ENCODE measurements around the gene PPT2.

PPT2 gene

DNA sequence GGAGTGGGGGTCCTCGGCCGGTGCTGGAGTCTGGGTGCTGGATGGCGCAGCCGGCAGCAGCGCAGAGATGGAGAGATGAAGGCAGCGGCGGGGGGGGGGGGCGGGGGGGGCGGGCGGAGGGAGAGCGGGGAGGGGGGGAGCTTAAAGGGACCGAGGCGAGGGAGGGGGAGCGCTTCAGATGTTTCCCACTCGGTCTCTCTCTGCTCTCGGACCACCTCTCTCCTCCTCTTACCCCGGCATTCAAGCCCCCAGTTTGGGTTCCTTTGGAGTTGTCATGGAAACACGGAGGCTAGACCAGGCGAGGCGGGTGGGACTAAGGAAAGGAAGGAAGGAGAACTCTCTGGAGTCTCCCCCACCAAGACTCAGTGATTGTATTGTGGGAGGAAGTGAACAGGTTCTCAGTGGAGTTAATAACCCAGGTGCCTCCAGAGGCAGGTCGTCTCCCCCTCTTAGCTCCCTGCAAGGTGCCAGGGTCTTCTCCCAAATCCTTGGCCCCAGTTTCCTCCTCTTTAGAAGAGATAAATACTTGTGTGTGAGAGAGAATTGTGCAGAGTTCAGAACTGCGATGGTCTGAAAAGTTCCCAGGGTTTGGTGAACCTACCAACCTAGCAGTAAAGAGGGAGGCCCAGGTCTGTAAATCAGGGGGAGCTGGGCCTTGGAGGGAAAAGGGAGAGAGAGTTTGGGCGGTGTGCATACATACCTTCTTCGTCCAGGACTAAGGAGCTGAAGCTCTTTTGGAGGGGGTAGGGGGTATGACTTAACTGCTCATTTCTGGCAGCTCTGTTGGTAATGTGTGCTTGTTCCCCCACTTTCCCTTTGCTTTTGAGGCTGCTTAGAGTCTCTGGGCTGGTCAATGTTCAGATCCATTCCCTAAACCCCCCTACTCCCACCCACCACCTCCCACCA lies 1.8 kb upstream of the PPT2 start, which contains the start of gene PRRT1:
TSS of gene PRRT1 (minus strand) at position 77 of the 906 bp plus-strand sequence. CDS start 112 bp downstream, outside the sequence.
- no peak for DNase-seq (ENCODE audit: low read depth)

DNA sequence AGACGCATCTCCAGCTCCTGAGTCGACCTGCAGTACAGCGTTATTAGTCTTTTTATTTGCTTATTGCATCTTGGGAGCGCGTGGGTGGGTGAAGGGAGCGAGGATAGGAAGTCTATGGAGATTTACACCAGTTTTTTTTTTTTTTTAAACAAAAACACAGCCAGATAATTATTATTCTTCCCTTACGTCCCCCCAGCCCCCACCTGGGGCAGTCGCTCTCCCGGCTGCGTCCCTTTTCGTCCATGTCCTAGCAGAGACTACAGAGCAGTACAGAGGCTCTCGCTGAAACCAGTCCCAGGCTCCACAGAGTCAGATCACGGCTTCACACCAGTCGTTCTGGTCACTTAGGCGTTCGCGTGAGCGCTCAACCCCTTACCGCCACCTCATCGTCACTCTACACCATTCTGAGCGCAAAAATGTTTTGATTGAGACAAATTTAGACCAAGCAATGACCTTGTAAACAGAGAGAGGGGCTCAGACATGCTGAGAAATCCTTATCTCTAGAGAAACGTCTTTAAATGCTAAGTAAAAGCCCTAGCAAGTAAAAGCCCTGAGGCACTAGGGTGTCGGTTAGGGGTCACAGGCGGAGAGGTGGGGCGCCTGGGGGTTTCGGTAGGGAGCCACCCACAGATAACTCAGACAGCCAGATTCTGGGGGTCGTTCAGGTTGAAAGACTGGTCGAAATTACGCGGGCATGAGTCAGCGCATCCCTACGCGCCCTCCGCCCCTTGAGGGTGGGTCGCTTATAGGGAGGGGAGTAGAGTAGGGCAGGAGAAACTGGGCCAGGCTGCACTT lies 975 bp upstream of the PPT2 start:
- no peak for DNase-seq (ENCODE audit: low read depth)

DNA sequence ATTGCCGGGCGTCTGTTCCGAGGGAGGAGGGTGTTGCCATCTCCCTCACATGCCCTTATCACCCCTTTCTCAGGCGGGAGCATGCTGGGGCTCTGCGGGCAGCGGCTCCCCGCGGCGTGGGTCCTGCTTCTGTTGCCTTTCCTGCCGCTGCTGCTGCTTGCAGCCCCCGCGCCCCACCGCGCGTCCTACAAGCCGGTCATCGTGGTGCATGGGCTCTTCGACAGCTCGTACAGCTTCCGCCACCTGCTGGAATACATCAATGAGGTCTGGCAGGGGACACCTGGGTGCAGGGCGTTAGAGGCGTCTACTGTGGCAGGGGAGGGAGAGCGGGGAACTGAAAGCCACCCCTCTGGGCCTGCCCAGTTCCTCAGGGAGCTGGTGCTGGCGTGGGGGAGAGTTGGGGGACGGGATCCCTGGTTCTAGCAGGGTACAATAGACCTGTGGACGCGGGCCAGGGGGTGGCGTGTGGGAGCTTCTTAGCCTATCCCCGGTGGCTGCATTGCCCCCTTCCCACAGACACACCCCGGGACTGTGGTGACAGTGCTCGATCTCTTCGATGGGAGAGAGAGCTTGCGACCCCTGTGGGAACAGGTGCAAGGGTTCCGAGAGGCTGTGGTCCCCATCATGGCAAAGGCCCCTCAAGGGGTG lies 697 bp downstream of the PPT2 start:
- DNase-seq (ENCODE audit: low read depth): peak; percentile 13

DNA sequence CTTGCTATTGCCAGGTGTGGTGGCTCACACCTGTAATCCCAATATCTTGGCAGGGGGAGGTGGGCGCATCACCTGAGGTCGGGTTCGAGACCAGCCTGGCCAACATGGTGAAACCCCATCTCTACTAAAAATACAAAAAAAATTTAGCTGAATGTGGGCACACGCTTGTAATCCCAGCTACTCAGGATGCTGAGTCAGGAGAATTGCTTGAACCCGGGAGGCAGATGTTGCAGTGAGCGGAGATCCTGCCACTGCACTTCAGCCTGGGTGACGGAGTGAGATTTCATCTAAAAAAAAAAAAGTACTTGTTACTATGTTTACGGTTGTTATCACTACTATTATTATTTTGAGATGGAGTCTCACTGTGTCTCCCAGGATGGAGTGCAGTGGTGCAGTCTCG lies 3.0 kb downstream of the PPT2 start:
- DNase-seq (ENCODE audit: low read depth): no peak

DNA sequence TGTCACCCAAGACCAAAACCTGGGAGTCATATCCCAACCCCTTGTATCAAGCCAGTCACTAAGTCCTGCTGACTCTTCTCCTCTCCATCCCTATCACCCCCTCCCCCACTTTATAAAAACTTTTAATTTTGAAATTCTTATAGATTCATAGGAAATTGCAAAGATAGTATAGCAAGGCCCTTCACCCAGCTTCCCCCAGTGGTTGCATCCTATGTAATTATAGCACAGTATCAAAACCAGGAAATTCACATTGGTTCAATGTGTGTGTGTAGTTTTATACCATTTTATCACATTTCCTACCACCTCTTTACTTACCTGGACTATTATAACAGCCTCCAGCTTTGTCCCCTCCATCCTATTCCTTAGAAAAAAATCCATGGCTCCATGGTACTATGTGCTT lies 4.1 kb downstream of the PPT2 start:
- no peak for DNase-seq (ENCODE audit: low read depth)

DNA sequence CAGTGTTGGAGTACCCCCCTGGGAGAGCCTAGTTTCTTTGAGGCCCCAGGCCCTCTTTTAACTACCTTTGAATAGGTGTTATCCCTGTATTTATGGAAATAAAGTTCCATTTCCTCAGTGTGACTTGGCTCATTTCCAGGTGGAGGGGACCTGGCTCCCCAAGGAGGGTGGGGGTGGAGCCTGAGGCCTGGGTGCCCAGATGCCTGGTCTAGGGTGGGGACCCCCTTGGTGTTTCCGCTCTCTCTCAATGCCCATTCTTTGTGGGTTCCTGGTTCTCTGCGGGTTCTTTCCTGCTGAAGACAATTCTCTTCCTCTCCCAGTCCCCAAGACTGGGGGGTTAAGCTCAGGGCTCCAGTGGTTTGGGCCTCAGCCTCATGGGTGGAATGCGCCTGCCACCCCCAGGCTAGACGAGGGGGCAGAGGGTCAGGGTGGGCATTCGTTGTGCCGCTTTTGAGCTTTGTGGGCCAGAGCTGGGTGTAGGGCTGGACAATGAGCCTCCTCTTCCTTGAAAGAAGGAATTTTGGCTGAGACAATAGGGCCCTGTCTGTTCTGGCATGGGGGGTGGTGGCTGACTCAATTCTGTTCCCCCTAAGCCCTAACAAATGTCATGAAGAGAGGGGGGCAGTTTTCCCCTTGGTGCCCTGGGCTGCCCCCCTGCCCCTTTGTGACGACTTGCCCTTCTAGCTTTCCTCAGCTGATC lies 9.8 kb downstream of the PPT2 start:
- DNase-seq (ENCODE audit: low read depth): no peak

DNA sequence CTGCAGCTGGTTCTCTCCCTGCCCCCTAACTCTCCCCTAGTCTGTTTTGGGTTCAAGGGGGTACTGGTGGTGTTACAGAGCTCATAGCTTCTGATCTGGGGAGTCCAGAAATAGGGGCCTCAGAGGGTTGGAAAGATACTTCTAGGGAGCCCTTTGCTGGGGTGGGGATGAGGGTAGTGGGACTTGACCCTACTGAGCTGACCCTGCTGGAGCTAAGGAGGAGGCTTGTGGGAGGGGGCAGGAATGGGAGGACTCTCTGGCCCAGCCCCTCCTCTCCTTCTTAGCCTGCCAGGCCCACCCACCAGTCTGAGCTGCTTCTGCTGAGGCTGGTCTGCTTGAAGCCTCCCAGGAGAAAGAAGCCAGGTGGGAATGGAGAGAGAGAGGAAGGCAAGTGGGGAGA lies 10.4 kb downstream of the PPT2 start, which contains the start of gene EGFL8:
TSS of gene EGFL8 (plus strand) at position 301 of the 400 bp plus-strand sequence. CDS start 1,571 bp downstream, outside the sequence.
- no peak for DNase-seq (ENCODE audit: low read depth)

DNA sequence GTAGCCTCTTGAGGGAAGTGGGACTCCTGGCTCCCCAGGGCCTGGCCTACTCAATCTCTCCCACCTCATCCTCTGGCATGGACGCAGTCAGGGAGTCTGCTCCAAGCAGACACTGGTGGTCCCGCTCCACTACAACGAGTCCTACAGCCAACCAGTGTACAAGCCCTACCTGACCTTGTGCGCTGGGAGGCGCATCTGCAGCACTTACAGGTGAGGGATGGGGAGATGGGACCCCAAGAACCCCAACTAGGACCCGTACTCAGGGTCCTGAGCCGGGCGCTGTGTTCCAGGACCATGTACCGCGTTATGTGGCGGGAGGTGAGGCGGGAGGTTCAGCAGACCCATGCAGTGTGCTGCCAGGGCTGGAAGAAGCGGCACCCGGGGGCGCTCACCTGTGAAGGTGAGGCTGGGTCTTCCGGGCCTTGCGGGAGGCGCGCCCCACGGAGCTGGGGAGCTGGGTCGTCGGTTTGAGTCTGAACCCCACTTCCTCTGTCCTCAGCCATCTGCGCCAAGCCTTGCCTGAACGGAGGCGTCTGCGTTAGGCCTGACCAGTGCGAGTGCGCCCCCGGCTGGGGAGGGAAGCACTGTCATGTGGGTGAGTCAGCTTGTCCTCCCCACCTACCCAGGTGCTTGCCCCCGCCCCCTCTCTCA lies 12.6 kb downstream of the PPT2 start:
- DNase-seq (ENCODE audit: low read depth): no peak

DNA sequence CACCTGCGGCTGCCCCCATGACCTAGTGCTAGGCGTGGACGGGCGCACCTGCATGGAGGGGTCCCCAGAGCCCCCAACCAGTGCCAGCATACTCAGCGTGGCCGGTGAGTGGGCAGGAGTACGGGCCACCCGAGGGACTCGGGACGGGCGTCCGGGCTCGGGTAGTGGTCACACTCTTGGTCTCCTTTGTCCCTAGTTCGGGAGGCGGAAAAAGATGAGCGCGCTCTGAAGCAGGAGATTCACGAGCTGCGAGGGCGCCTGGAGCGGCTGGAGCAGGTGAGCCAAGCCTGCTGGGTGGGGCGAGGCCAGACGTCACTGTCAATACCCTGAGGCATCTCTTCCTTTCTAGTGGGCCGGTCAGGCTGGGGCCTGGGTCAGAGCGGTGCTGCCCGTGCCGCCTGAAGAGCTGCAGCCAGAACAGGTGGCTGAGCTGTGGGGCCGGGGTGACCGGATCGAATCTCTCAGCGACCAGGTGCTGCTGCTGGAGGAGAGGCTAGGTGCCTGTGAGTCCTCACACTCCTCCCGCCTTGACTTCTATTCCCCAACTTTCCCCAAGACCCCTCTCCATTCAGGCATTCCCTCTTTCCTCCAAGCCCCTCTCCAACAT lies 13.3 kb downstream of the PPT2 start:
- no peak for DNase-seq (ENCODE audit: low read depth)

DNA sequence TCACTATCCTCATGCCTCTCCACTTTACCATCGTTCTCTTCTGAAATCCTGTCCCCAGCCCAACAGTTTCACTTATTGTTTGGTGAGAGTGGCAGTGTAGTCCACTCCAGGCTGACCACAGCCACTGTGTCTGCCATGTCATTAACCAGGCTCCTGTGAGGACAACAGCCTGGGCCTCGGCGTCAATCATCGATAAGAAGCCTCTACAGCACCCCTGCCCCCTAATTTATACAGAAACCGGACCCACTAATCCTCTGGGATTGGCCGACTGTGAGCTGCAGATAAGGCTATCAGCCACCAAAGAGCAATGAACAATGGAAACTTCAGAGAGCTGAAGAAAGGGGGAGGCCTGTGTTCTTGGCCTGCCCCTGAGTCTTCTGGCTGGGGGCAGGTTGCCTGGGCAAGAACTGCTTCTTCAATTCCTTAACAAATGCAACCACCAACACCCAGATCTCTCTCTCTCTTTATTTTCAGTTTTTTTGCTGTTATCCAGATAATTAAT lies 13.9 kb downstream of the PPT2 start:
- DNase-seq (ENCODE audit: low read depth): no peak

DNA sequence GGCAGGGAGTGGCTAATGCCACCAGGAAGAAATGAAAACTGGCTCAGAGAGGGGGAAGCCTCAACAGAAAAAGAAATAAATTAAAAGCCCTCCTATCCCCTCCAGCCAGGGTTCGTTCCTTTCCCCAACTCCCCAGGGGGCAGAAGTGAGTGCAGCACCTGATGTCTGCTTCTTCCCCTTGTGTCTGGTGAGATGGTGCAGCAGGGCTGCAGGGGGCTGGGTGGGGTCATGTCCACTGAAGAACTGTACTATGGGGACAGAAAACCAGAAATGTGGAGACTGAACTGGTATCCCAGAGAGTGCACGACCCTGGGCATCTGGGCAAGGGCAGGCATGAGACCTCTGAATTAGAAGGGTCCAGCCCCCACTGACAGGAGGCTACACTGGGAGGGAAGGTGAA lies 14.4 kb downstream of the PPT2 start:
- DNase-seq (ENCODE audit: low read depth): no peak

DNA sequence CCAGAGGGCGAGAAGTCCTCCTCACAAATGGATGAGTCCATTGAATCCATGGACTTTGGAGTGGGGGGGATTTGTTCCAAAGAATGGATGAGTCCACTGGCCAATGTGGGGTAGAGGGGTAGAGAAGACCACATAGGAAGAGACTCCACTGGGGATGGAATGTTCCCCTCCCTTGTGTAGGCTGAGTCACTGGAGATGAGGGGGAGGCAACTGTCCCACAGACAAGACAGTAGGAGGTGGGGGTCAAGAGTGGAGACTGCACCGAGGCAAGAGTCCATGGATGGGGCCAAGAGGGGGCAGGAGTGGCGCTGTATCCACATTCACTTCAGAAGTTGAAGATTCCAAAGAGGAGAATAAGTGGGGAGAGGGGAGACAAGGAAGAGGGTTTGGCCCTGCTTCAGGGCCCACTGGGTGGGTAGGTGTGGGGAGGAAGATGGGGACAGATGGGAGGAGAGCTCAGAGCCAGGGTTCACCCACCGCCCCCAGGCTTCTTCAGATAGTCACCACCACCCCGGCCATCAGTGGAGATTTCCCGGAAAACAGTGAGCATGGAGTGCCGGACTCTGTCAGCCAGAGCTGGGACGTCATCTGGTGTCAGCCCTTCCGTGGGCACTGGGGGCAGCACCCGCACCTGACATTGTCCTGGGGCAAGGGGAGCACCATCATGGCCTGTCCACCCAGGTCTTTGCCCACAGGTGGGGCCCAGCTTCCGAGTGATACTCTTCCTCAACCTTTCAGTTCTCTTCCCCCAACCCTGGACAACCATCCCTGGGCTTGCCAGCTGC lies 15.1 kb downstream of the PPT2 start:
- DNase-seq (ENCODE audit: low read depth): no peak

DNA sequence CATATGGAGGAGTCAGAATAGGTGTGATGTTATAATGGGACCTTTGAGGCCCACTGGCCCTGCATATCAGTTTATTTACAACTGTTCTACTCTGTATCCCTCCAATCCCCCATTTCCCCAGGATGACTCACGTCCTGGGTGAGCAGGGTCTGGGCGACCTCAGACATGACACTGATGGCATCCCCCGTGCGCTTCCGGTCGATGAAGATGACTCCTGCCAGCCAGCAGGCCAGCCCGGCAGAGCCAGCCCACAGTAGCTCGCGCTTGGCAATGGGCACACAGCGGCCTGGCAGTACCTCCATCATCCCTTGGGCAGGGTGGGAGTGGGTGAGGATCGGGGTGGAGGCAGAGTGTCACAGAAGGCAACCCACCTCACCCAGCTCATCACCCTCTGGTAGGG lies 16.4 kb downstream of the PPT2 start:
- DNase-seq (ENCODE audit: low read depth): no peak

DNA sequence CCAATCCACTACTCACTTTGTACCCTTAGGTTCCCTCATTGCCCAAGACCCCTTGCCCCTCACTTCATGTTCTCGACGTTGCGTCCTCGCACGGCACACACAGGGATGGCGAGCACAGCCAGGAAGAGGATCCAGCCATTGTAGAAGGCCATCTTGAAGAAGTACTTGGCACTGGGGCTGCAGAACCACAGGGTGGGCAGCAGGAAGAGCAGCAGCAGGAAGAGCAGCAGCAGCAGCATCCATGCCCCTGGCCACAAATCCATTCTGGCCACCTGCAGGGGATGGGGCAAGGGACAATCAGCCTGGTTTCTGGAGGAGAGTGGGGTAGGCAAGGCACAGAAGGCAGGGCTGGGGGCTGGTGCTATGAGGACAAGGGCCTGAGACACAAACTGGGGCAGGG lies 17.3 kb downstream of the PPT2 start:
- DNase-seq (ENCODE audit: low read depth): no peak

DNA sequence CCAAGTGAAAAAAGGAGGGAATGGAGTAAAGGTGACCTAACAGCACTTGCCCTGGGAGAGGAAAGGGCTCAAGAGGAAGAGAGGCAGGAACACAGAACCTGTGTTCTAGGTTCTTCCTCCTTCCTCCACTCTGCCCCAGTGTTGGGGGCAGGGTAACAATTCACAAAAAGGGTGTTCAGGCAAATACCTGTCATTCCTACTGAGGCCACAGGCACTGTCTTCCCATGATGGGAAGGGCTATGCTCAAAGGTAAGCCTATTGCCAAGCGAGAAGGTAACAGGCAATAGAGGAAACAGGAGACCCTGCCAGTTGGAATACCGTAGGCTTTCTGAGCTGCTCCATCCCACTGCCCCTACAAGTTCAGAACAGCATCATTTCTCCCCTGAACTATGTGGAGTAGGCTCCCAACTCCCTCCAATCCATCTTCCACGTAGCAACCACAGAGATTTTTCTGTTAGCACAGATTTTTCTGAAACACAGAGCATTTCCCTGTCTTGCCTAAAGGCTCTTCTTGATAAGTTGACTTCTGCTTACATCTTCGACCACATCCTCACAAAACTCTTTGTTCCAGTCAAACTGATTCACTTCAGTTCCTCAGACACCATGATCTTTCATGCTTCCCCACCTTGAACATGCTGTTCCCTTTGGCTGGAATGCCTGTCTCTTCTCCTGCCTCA lies 19.2 kb downstream of the PPT2 start:
- DNase-seq (ENCODE audit: low read depth): no peak

DNA sequence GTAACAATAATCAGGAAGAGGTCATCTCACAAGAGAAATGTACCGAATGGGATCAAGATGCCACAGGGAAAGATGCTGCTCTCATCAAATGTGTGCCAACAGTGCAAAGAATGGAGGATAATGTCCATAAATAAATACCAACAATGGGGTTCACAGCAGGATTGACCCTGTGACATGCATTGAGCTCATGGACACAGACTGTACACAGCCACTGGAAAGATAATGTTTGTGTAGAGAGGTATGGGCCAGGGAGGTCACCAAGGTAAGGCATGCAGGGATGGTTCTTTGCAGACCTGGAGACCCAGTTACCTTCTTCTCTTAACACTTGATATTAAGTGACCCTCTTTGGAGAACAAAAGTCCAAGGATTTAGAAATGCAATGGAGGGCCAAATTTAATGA lies 20.5 kb downstream of the PPT2 start:
- DNase-seq (ENCODE audit: low read depth): no peak

DNA sequence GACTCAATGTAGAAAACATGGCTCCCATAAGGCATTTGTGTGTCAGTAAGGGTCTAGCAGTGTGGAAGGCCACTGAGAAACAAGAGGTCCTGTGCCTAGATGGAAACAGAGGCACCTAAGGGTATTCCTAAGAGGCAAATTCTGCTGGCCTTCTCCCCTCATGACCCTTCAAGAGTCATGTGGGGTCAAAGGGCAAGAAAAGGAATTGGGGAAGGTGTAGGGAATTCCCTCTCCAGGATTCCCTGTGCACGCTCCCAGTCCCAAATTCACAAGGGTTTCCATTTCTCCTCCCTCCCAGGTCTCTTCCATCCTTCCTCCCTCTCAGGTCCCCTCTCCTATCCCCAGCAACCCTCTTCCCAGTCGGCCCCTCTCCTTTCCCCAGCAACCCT lies 21.4 kb downstream of the PPT2 start:
- no peak for DNase-seq (ENCODE audit: low read depth)

DNA sequence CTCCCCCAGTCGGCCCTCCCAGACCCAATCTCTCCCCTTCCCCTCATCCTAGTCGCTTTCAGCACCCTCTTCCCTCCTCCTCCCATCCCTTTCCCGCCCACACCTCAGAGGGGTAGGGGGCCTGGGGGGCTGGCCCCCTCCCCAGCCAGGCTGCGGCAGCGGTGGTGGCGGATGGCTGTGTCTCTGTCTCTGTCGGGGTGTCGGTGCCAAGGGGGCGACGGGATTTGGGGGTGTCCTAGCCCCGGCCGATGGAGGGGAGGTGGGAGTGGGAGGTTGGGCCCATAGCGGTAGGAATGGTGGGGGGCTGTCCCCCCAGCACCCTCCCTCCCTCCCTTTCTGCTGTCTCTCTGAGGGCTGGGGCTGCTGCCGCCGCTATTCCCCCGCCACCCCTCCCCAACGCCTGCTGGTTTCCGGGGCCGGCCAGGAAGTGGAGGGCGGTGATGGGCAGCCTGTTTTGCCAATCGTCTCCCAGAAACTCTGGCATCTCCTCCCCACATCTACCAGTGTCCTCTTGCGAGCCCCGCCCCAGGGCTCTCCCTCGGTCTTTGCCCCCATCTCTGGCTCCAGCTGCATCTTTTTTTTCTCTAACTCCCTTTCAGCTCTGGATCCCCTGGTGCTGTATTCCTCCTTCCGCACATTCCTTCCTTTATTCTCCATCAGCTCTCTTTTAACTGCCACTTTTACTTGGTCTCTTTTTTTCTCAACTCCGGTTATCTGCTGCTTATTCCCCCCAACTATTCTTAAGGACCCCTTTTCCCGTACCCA lies 22.0 kb downstream of the PPT2 start, which contains the start of gene AGPAT1:
TSS of gene AGPAT1 (minus strand) at position 374 of the 765 bp plus-strand sequence. CDS start 4,588 bp downstream, outside the sequence.
- peak; percentile 88 for DNase-seq (ENCODE audit: low read depth)

Measured in stimulated activated CD8-positive, alpha-beta memory T cell treated with anti-CD3 and anti-CD28 coated beads, Interleukin-15, amount 100 ng/mL, for 24 hours (primary cell).